Sigmoid colon (tissue), 7 donors: ENCODE data around the gene SRGN. TPM values are rescaled to one million over a fixed set of nuclear protein-coding genes. Genes with fewer than 3 reads are reported as not detected.

Source experiments
- DNase-seq: peaks from one replicate; pipeline ENCODE4 v3.0.0-alpha.2; 2019
- H3K27ac ChIP-seq, 4 donors: fragments of 200-600 bp; sonication (generic); one replicate each; pipeline ENCODE4 v1.5.1; 2016 to 2019; ENCODE audit warnings: mild to moderate bottlenecking in 1 of 4
- H3K27me3 ChIP-seq, 3 donors: fragments of 200-600 bp; sonication (generic); one replicate each; pipeline ENCODE4 v1.5.1; 2019; ENCODE audit warnings: mild to moderate bottlenecking in 1 of 3
- H3K36me3 ChIP-seq, 4 donors: fragments of 200-600 bp; sonication (generic); one replicate each; pipeline ENCODE4 v1.5.1; 2016 to 2019
- H3K4me1 ChIP-seq, 4 donors: fragments of 200-600 bp; sonication (generic); one replicate each; pipeline ENCODE4 v1.5.1; 2017 to 2019
- H3K4me3 ChIP-seq, 4 donors: fragments of 200-600 bp; sonication (generic); one replicate each; pipeline ENCODE4 v1.5.1; 2017 to 2019; ENCODE audit warnings: mild to moderate bottlenecking in 2 of 4, moderate library complexity in 1 of 4
- H3K9me3 ChIP-seq, 4 donors: fragments of 200-600 bp in 3 of 4; sonication (generic) in 3 of 4; one replicate each; pipeline versions ENCODE4 v1.5.1 to v1.6.1; 2013 to 2019
- EP300 ChIP-seq, 4 donors: sonication (generic); formaldehyde crosslinking; IDR thresholded peaks; one replicate each; pipeline ENCODE4 v1.6.1; 2017; ENCODE audit warnings: antibody characterized with exemption in 4 of 4
- POLR2A ChIP-seq, 2 donors: fragments of 450-650 bp; IDR thresholded peaks; one replicate each; pipeline ENCODE4 v1.6.1; 2016; ENCODE audit warnings: antibody characterized with exemption in 2 of 2, mild to moderate bottlenecking in 2 of 2, moderate library complexity in 2 of 2
- POLR2AphosphoS5 ChIP-seq, 4 donors: sonication (generic); formaldehyde crosslinking; IDR thresholded peaks; one replicate each; pipeline ENCODE4 v1.6.1; 2017; ENCODE audit warnings: antibody characterized with exemption in 4 of 4
- WGBS, 2 donors: extraction: QIAGEN DNeasy Blood & Tissue Kit; methylation state at CpG; one replicate each; pipeline ENCODE4 v1.1.7; 2013; 5-methylcytosine and 5-hydroxymethylcytosine counted together
- intact Hi-C: fragments of 100-400 bp; cut with DNase I; formaldehyde crosslinking; loops from one replicate; pipeline ENCODE4 v1.15.1; 2023
- polyA plus RNA-seq, 3 donors: library from polyadenylated mRNA; stranded (reverse); fragments of 200-250 nt; gene quantifications; one replicate each; pipeline ENCODE4 v1.2.3, GENCODE V29; 2013
- total RNA-seq, 4 donors: library from RNA; depleted of rRNA; stranded (reverse); fragments of >200 nt; gene quantifications; one replicate each; pipeline ENCODE4 v1.1.0, GENCODE V29; 2016
- TF ChIP-seq, protein P1 (sequence below), 4 experiments: fragments of 450-650 bp in 3 of 4; fragments of 200-600 bp in 1 of 4; IDR thresholded peaks; one replicate each; pipeline ENCODE4 v1.5.1; 2016 to 2019; ENCODE audit warnings: antibody characterized with exemption in 4 of 4, mild to moderate bottlenecking in 3 of 4, moderate library complexity in 2 of 4
- donor health status: healthy with polysubstance abuse.
- donor health status: Bipolar disorder and iron deficiency.
- donor health status: healthy.

SRGN gene
- total and polyA plus RNA-seq, 7 donors: 28.2 to 140 (median 83.5) TPM

DNA sequence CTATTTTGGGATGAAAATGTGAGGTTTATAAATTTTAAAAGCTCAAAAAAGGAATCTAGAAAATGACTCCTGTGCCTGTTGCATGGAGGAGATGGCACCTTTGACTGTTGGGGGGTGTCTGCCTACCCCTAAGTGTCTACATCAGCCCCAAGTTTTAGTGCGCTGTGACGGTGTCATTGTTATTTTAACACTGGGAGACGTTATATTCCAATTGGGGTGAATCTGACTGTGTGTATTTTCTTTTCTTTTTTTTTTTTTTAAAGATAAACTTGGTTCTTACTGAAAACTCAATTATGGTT lies 517 bp downstream of the SRGN start:
- no peak for DNase-seq
- peak overlapping the region; percentile 61 to 79 (median 70) for H3K27ac ChIP-seq
- H3K9me3 ChIP-seq: no peaks in the 10 kb centered on the region
- TF ChIP-seq, protein P1, sequence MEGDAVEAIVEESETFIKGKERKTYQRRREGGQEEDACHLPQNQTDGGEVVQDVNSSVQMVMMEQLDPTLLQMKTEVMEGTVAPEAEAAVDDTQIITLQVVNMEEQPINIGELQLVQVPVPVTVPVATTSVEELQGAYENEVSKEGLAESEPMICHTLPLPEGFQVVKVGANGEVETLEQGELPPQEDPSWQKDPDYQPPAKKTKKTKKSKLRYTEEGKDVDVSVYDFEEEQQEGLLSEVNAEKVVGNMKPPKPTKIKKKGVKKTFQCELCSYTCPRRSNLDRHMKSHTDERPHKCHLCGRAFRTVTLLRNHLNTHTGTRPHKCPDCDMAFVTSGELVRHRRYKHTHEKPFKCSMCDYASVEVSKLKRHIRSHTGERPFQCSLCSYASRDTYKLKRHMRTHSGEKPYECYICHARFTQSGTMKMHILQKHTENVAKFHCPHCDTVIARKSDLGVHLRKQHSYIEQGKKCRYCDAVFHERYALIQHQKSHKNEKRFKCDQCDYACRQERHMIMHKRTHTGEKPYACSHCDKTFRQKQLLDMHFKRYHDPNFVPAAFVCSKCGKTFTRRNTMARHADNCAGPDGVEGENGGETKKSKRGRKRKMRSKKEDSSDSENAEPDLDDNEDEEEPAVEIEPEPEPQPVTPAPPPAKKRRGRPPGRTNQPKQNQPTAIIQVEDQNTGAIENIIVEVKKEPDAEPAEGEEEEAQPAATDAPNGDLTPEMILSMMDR (IDR thresholded peaks at IDR 0.05): no peak
- TF ChIP-seq POLR2A (IDR thresholded peaks at IDR 0.05) (no peak), EP300 (IDR thresholded peaks at IDR 0.05) (no peak), POLR2AphosphoS5 (IDR thresholded peaks at IDR 0.05) (no peak)
- H3K27me3 ChIP-seq: no peaks in the 10 kb centered on the region
- peak overlapping the region; percentile 15 to 39 (median 22) for H3K4me3 ChIP-seq
- intact Hi-C loops: no loop called here
- H3K36me3 ChIP-seq: no peaks in the 10 kb centered on the region
- WGBS, 2 donors: 41 to 74% methylated on average over 3 of the region's 3 CpGs
- H3K4me1 ChIP-seq: no peaks in the 10 kb centered on the region

GRCh38 chr10:69088801-69089501 lies 1.0 kb downstream of the SRGN start:
- no peak for DNase-seq
- Histone ChIP-seq H3K36me3 (no peaks in the 10 kb centered on the region), H3K27me3 (no peaks in the 10 kb centered on the region), H3K9me3 (no peaks in the 10 kb centered on the region), H3K4me1 (no peaks in the 10 kb centered on the region), H3K4me3 (peak overlapping the region; percentile 15 to 39 (median 22)), H3K27ac (peak overlapping the region; percentile 61 to 79 (median 70))
- intact Hi-C loops: no loop called here
- WGBS, 2 donors: 55 to 79% methylated on average over 10 of the region's 10 CpGs
- TF ChIP-seq POLR2AphosphoS5 (IDR thresholded peaks at IDR 0.05) (peak; percentile 25 to 73 (median 56)), EP300 (IDR thresholded peaks at IDR 0.05) (peak in 1 of 4 donors; percentile 26), POLR2A (IDR thresholded peaks at IDR 0.05) (peak in 1 of 2 donors; percentile 21)
- TF ChIP-seq, protein P1 (IDR thresholded peaks at IDR 0.05): no peak

GRCh38 chr10:69089638-69090599 lies 2.0 kb downstream of the SRGN start:
- intact Hi-C loops: loop anchor here (5.0 kb wide), 1 partner anchor 88 kb away; no protein-coding TSS in a partner anchor
- DNase-seq: no peak

DNA sequence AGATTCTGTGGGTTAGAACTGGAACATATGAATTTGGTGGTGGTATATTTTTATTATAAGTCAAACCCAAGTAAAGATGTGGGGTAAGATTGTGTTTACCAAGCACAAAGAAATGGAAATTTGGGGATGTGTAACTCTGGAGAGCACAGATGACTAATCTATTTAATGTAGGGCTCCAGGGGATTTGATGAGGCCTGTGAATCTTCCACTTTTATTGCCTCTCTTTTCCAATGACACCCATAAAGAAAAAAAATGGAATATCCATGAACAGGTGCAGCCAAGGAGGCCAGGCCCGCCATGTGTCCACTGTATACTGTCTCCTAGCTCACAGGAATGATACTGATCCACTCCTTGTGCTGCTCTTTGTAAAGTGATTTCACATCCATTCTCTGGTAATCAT lies 2.8 kb downstream of the SRGN start:
- peak overlapping the region; percentile 43 to 79 (median 67) for H3K27ac ChIP-seq
- H3K4me3 ChIP-seq: peak overlapping the region in 2 of 4 donors; percentile 17 to 39
- intact Hi-C loops: loop anchor here (5.0 kb wide), 1 partner anchor 88 kb away; no protein-coding TSS in a partner anchor

More at GRCh38 chr10:69089638-69090599, 2.0 kb downstream of the SRGN start:
- Histone ChIP-seq H3K27ac (peak overlapping the region; percentile 43 to 79 (median 67)), H3K27me3 (no peaks in the 10 kb centered on the region), H3K9me3 (no peaks in the 10 kb centered on the region), H3K4me1 (no peaks in the 10 kb centered on the region), H3K36me3 (no peaks in the 10 kb centered on the region), H3K4me3 (peak overlapping the region; percentile 1 to 39 (median 22))
- WGBS, 2 donors: 57 to 75% methylated on average over 16 of the region's 16 CpGs
- TF ChIP-seq EP300 (IDR thresholded peaks at IDR 0.05) (no peak), POLR2AphosphoS5 (IDR thresholded peaks at IDR 0.05) (peak in 2 of 4 donors; percentile 46 to 50), POLR2A (IDR thresholded peaks at IDR 0.05) (peak in 1 of 2 donors; percentile 25)
- TF ChIP-seq, protein P1 (IDR thresholded peaks at IDR 0.05): no peak

More for the DNA sequence above, 2.8 kb downstream of the SRGN start:
- Histone ChIP-seq H3K36me3 (no peaks in the 10 kb centered on the region), H3K4me1 (no peaks in the 10 kb centered on the region), H3K9me3 (no peaks in the 10 kb centered on the region), H3K27me3 (no peaks in the 10 kb centered on the region)
- DNase-seq: no peak
- 81 to 83% methylated on average over 1 of the region's 1 CpG for WGBS, 2 donors
- TF ChIP-seq POLR2AphosphoS5 (IDR thresholded peaks at IDR 0.05): no peak
- no peak for TF ChIP-seq POLR2A (IDR thresholded peaks at IDR 0.05)
- TF ChIP-seq, protein P1 (IDR thresholded peaks at IDR 0.05): no peak
- no peak for TF ChIP-seq EP300 (IDR thresholded peaks at IDR 0.05)
